Erythroblast (primary cell): ENCODE results near the gene ITGAE.

ENCODE experiments used
- GATA1 ChIP-seq: IDR thresholded peaks from 2 replicates; pipeline ENCODE4 v1.6.1; 2011; ENCODE audit warnings: low read depth, mild to moderate bottlenecking, control low read depth, low read length, moderate library complexity
- POLR2A ChIP-seq: IDR thresholded peaks from 2 replicates; pipeline ENCODE4 v1.6.1; 2011; ENCODE audit warnings: mild to moderate bottlenecking, low read length

DNA sequence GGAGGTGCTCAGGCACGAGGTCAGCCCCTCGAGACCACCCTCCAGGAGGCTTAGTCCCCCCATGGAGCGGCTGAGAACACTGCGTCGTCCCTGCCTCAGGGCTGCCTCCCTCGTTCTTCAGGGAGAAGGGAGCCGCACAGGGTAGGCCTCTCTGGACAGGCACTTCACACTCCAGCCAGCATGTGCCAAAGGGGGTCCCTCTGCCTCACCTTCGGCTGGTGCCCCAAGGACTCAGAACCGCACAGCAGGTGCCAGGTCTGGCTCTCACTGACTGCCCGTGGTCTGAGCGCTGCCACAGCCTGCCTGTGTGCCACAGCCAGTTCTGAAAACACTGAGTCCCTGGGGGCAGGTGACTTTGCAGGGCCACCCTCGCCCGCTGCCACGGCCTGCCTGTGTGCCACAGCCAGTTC is 112.1 kb downstream of the ITGAE start:
- no peak for TF ChIP-seq POLR2A
- TF ChIP-seq GATA1: no peak
